AG10803 (cell line): ENCODE results near the gene DKK3.
A peak's percentile ranks its signal among the peaks of the same experiment; 100 is the strongest.

Source experiments
- DNase-seq: peaks from one replicate; pipeline ENCODE4 v3.0.0; 2010; ENCODE audit warnings: low read depth
- H3K4me3 ChIP-seq: 2 replicates; pipeline ENCODE4 v1.5.1; 2011; ENCODE audit warnings: mild to moderate bottlenecking, low read length, control low read depth
- CTCF ChIP-seq: conservative IDR thresholded peaks from 2 replicates; pipeline ENCODE4 v1.5.1; 2011; ENCODE audit warnings: mild to moderate bottlenecking, low read length, control low read depth, inconsistent platforms

Gene DKK3

GRCh38 chr11:11981364-11981763, 27.1 kb downstream of the DKK3 start:
- H3K4me3 ChIP-seq = no peak overlapping the region
- no peak for TF ChIP-seq CTCF
- DNase-seq = no peak

- DNase-seq = no peak
- no peak for TF ChIP-seq CTCF
- no peak overlapping the region for H3K4me3 ChIP-seq
These were observed 27.6 kb downstream of the DKK3 start for GRCh38 chr11:11980841-11981308.

- TF ChIP-seq CTCF = no peak
- no peak overlapping the region for H3K4me3 ChIP-seq
- DNase-seq = no peak
These were observed 28.2 kb downstream of the DKK3 start for GRCh38 chr11:11980200-11980599.

GRCh38 chr11:11979488-11980117, 28.8 kb downstream of the DKK3 start:
- peak; percentile 80 for DNase-seq
- TF ChIP-seq CTCF = no peak
- no peak overlapping the region for H3K4me3 ChIP-seq

GRCh38 chr11:11978792-11979487, 29.5 kb downstream of the DKK3 start:
- peak; percentile 93 for DNase-seq
- H3K4me3 ChIP-seq = no peak overlapping the region

GRCh38 chr11:11978098-11978637, 30.3 kb downstream of the DKK3 start:
- no peak overlapping the region for H3K4me3 ChIP-seq
- no peak for DNase-seq
- no peak for TF ChIP-seq CTCF

More at GRCh38 chr11:11978792-11979487, 29.5 kb downstream of the DKK3 start:
- TF ChIP-seq CTCF = no peak
